ENCODE results near the gene A1BG.

Gene A1BG

GRCh38 chr19:58382997-58383603 is 29.8 kb upstream of the A1BG start:
- no peak overlapping the region for H3K4me3 ChIP-seq (replicated peaks; ENCODE audit: insufficient read depth, low read length)
- no peak for TF ChIP-seq CTCF (IDR thresholded peaks at IDR 0.05; ENCODE audit: insufficient read depth, low read length)
- no peak for TF ChIP-seq POLR2AphosphoS5 (IDR thresholded peaks at IDR 0.05; ENCODE audit: low read depth)
- TF ChIP-seq GABPA (IDR thresholded peaks at IDR 0.05; ENCODE audit: low read depth), result no peak
- TF ChIP-seq REST (IDR thresholded peaks at IDR 0.05; ENCODE audit: insufficient replicate concordance, low read depth), result no peak
- no peak for TF ChIP-seq SPI1 (IDR thresholded peaks at IDR 0.05; ENCODE audit: borderline replicate concordance, low read depth)
- no peaks in the 10 kb centered on the region for H3K27me3 ChIP-seq (ENCODE audit: insufficient read depth, poor library complexity, severe bottlenecking)
- H3K27ac ChIP-seq (replicated peaks), result no peak overlapping the region
- DNase-seq (ENCODE audit: low read depth in 1 of 2, low spot score in 1 of 2), result no peak

DNA sequence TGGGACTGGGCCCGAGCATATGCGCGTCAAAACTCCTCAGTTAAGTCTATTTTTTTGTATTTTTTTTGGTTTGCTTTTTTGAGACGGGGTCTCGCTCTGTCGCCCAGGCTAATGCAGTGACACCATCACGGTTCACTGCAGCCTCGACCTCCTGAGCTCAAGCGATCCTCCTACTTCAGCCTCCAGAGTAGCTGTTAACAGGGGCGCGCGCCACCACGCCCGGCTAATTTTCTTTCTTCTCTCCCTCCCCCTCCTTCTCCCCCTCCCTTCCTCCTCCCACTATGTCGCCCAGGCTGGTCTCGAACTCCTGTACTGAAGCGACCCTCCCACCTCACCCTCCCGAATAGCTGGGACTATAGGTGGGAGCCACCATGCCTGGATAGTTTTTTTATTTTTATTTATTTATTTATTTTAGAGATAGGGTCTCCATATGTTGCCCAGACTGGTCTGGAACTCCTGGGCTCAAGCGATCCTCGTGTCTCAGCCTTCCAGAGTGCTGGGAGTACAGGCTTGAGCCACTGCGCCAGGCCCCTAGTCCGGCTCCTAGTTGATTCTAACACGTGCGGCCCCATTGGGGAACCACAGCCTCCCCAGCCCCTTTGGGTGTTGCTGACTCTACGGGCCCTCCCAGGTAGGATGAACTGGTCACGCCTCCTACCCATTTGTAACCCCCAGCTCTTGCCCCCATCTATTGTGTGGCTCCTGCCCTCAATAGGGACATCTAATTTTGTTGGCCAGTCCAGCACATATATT is 28.3 kb upstream of the A1BG start:
- peak overlapping the region; percentile 88 for H3K27ac ChIP-seq (replicated peaks)
- H3K27me3 ChIP-seq (ENCODE audit: insufficient read depth, poor library complexity, severe bottlenecking), result no peaks in the 10 kb centered on the region

GRCh38 chr19:58380662-58381459 is 27.6 kb upstream of the A1BG start, which contains the start of gene ZNF837:
TSS of gene ZNF837 (minus strand) at chr19:58381030. CDS start at chr19:58369332, 11,698 bp downstream.
- H3K4me3 ChIP-seq (replicated peaks; ENCODE audit: insufficient read depth, low read length), result peak within 1 kb of the TSS; percentile 61
- no peaks in the 10 kb centered on the region for H3K27me3 ChIP-seq (ENCODE audit: insufficient read depth, poor library complexity, severe bottlenecking)
- TF ChIP-seq CTCF (IDR thresholded peaks at IDR 0.05; ENCODE audit: insufficient read depth, low read length) (no peak), GABPA (IDR thresholded peaks at IDR 0.05; ENCODE audit: low read depth) (peak; percentile 99), REST (IDR thresholded peaks at IDR 0.05; ENCODE audit: insufficient replicate concordance, low read depth) (peak; percentile 66), SPI1 (IDR thresholded peaks at IDR 0.05; ENCODE audit: borderline replicate concordance, low read depth) (no peak), POLR2AphosphoS5 (IDR thresholded peaks at IDR 0.05; ENCODE audit: low read depth) (peak; percentile 86)
- DNase-seq (ENCODE audit: low read depth in 1 of 2, low spot score in 1 of 2), result peak; percentile 100
- peak within 1 kb of the TSS; percentile 88 for H3K27ac ChIP-seq (replicated peaks)

More for the DNA sequence above, 28.3 kb upstream of the A1BG start:
- no peak for DNase-seq (ENCODE audit: low read depth in 1 of 2, low spot score in 1 of 2)
- peak overlapping the region; percentile 61 for H3K4me3 ChIP-seq (replicated peaks; ENCODE audit: insufficient read depth, low read length)
- no peak for TF ChIP-seq SPI1 (IDR thresholded peaks at IDR 0.05; ENCODE audit: borderline replicate concordance, low read depth)
- no peak for TF ChIP-seq GABPA (IDR thresholded peaks at IDR 0.05; ENCODE audit: low read depth)
